NOMO-1 (cell line): ENCODE results near the gene ACP1.

Experiments
- DNase-seq, 2 experiments: peaks; one replicate each; lab custom pipeline; 2025; ENCODE audit not compliant: unreplicated experiment in 2 of 2; lab: John Stamatoyannopoulos, UW

Gene ACP1

GRCh38 chr2:264493-265468, at the start of gene ACP1:
Gene ACP1, plus strand, starts transcription at chr2:264947. Its CDS starts 18 bp downstream, at chr2:264965.
- DNase-seq: peak; percentile 90 to 92

- peak in 1 of 2 experiments; percentile 11 for DNase-seq
These were observed 48.7 kb upstream of the ACP1 start for GRCh38 chr2:216068-216467.

GRCh38 chr2:223451-223850, 41.3 kb upstream of the ACP1 start:
- no peak for DNase-seq

DNA sequence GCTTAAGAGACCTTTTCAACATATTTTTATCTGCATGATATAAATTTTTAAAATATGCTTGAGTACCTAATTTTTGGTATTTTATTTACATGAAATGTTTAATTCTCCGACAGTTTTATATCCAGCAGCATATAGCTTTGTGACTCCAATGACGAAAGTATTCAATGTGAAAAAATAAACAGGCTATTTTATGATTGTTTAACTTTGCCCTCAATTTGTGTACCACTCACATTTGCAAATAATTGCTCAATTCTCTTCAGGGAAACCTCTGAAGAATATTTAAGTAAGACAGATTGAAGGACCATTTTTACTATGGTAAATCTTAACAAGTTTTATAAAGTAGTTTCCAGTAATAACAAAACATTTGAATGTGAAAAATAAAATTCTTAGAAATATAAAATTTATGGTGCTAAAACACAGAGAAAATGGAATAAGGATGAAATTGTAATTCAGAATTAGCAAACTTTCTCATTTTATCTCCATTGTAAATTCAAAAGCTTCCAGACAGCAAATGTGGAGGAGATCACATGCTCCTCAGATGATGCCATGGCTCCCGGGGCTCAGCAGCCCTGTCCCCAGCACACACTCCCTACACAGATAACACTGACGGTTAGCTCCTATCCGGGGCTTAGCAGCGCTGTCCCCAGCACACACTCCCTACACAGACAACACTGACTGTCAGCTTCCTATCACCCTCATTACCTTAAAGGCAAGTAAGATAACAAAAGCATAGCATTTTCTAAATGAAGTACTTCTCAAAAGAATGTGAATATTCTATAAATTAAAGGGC, 40.6 kb upstream of the ACP1 start:
- DNase-seq: no peak

DNA sequence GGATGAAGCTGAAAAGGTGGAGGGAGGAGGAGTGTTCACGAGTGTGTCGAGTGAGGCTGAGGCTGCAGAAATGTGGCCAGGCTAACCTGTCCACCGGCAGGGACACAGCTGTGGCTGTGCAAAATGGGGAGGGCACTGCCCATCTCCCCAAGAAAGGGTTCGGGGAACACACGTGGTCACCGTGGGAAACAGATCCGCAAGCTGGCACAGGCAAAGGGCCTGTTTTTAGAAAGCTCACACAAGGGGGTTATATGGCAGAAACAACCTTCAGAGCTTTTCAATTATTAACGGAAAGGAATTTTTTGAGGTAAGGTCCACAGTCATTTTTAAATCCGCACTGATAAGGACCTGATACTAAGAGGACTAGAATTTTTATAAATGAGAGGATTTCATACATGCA, 36.6 kb upstream of the ACP1 start:
- no peak for DNase-seq

- no peak for DNase-seq
These were observed 36.0 kb upstream of the ACP1 start for GRCh38 chr2:228518-229278.

- DNase-seq: no peak
These were observed 33.1 kb upstream of the ACP1 start for GRCh38 chr2:231521-232185.

DNA sequence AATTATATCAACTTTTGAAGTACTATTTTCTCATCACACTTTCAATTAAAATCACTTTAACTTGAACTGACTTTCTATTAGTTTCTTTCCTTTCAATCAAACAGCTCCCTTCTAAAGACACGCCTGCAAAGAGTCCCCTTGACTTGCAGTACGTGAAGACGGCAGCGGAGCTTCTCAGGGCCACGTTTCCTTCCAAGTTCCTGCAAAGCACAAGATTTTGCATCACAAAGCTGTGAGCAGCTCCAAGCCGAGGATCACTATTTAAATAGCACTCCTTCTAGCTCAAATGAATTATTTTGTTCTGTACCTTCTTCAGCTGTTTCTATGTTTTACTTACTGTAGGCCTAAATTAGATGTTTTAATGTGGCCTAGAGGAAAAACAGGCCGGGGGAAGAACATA, 31.7 kb upstream of the ACP1 start:
- no peak for DNase-seq

GRCh38 chr2:234421-234820, 30.3 kb upstream of the ACP1 start:
- DNase-seq: no peak

- DNase-seq: no peak
These were observed 27.7 kb upstream of the ACP1 start for GRCh38 chr2:236993-237539.

DNA sequence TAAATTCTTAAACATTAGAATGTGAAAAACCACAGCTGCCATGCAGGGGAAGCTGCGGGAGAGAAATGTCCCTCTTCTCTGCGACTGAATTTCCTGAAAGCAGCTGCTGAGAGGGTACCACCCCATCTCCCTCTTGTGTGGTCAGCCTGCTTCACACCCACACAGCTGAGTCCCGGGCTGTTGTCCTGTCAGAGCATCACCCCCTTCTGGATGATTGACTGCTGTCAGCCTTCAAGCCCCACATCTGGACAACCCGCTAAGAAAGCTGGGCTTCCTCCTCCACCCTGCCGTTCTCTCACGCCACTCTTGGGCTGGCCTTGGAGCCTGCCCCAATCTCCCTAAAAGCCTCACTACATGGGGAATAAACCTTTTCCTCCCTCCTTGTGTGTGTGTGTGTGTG, 26.9 kb upstream of the ACP1 start:
- DNase-seq: no peak

- no peak for DNase-seq
These were observed 26.3 kb upstream of the ACP1 start for GRCh38 chr2:238431-238830.

GRCh38 chr2:238869-239268, 25.9 kb upstream of the ACP1 start:
- DNase-seq: no peak

DNA sequence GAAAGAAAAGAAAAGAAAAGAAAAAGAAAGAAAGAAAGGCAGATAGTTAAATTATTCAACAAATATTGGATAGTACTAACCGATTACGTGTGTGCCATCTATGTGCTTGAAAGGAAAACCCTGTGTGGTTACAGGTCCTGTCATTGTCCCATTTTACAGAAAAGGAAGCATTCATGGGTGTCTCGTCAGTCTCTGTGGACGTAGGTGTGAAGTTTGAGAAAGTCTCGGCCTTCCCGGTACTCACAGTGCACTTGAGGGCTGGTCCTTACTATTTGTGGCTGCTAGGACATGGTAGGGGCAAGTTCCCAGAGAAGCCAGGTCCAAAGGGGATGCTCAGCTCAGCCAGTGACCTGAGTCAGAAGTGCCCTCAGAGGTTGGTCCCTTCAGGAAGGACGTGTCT, 20.2 kb upstream of the ACP1 start:
- DNase-seq: no peak

DNA sequence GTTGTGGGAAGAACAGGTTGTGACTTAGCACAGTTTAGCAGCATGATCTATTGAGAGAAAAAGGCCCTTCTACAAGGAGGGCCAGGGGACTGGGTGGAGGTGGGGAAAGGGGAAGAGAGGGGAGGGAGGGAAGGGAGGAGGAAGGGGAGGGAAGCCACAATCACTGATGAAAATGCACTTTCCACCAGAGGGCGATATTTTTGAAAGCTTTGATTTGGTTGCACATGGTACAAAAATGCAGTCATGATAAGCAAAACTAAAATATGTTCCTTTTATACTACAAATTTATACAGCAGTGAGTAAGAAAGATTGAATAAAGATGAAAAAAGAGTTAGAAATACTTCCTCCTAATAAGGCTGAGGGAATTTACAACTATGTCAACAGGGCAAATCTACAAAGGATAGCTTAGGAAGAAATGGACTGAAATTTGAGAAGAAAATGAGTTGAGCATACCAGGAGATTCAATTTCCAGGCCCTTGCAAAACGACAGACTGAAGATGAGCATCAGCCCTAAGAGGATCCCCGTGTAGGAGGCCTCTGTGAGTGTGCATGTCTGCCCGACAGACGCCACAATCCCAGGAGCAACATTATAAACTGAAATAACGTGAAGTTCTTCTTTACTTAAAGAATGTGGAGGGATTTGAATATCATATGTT, 18.1 kb upstream of the ACP1 start:
- peak; percentile 32 to 49 for DNase-seq

- no peak for DNase-seq
These were observed 16.0 kb upstream of the ACP1 start for GRCh38 chr2:248724-249123.

DNA sequence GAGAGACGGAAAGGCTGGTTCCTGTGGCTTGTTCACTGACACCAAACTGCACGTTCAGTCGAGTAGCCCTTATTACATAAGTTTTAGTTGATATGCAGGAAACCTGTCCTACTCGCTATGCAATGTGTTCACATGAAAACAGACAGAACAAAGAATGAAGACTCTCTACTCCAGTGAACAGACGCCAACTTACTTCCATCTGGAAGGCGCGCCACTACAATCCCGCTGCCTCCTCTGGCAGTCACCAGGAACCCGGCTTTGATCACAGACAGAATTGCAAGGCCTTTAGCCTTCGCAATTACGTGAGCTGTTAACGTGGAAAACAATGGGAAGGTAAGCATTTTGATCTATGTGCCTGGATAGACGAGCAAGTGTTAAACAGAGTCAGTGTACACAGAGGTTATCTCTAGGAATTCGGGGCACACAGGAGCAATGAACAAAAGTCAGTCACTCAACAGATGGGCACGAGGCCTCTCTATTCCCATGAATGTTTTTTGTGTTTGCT, 15.2 kb upstream of the ACP1 start:
- no peak for DNase-seq

- no peak for DNase-seq
These were observed 12.6 kb upstream of the ACP1 start for GRCh38 chr2:252001-252602.

DNA sequence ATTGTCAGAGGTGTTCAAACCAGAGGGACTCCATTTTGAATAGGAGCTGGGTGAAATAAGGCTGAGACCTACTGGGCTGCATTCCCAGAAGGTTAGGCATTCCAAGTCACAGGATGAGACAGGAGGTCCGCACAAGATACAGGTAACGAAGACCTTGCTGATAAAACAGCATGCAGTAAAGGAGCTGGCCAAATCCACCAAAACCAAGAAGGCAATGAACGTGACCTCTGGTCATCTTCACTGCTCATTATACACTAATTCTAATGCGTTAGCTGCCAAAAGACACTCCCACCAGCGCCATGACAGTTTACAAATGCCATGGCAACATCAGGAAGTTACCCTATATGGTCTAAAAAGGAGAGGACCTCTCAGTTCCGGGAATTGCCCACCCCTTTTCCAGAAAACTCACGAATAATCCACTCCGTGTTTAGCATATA, 11.5 kb upstream of the ACP1 start:
- no peak for DNase-seq
